Thyroid gland (tissue), 4 donors: ENCODE measurements around the gene C10orf90. TPM values are rescaled to one million over a fixed set of nuclear protein-coding genes. Genes with fewer than 3 reads are reported as not detected.

Source experiments
- DNase-seq, 2 donors: peaks; one replicate each; pipeline ENCODE4 v3.0.0-alpha.2; 2019
- H3K27ac ChIP-seq, 3 donors: fragments of 200-600 bp; sonication (generic); 1 replicate in 2 of 3; 2 replicates in 1 of 3; pipeline ENCODE4 v1.5.1; 2016 to 2019; ENCODE audit warnings: mild to moderate bottlenecking in 1 of 3, moderate library complexity in 1 of 3
- H3K27me3 ChIP-seq: fragments of 200-600 bp; sonication (generic); one replicate; pipeline ENCODE4 v1.5.1; 2019
- H3K36me3 ChIP-seq, 2 donors: fragments of 200-600 bp; sonication (generic); one replicate each; pipeline ENCODE4 v1.5.1; 2016 to 2019
- H3K4me1 ChIP-seq, 2 donors: fragments of 200-600 bp; sonication (generic); one replicate each; pipeline ENCODE4 v1.5.1; 2017 to 2019
- H3K4me3 ChIP-seq, 3 donors: fragments of 200-600 bp; sonication (generic); replicated peaks in 1 of 3; 1 replicate in 2 of 3; 2 replicates in 1 of 3; pipeline ENCODE4 v1.5.1; 2016; ENCODE audit warnings: mild to moderate bottlenecking in 1 of 3
- H3K9me3 ChIP-seq: fragments of 200-600 bp; sonication (generic); one replicate; pipeline ENCODE4 v1.5.1; 2017
- CTCF ChIP-seq, 6 experiments: fragments of 200-600 bp in 3 of 6; fragments of 450-650 bp in 3 of 6; sonication (generic) in 3 of 6; IDR thresholded peaks; one replicate each; pipeline ENCODE4 v1.5.1; 2016 to 2019; ENCODE audit warnings: antibody characterized with exemption in 6 of 6, mild to moderate bottlenecking in 2 of 6, inconsistent platforms in 1 of 6, moderate library complexity in 1 of 6
- POLR2A ChIP-seq, 2 donors: fragments of 450-650 bp; IDR thresholded peaks; one replicate each; pipeline ENCODE4 v1.6.1; 2017; ENCODE audit warnings: antibody characterized with exemption in 2 of 2, mild to moderate bottlenecking in 2 of 2, moderate library complexity in 1 of 2
- WGBS, 2 donors: methylation state at CpG; one replicate each; pipeline ENCODE4 v1.1.5; 2017; 5-methylcytosine and 5-hydroxymethylcytosine counted together
- intact Hi-C: fragments of 100-400 bp; cut with DNase I; formaldehyde crosslinking; loops from one replicate; pipeline ENCODE4 v1.15.1; 2023
- total RNA-seq, 4 donors: library from RNA; depleted of rRNA; stranded (reverse); fragments of >200 nt; gene quantifications; one replicate each; pipeline ENCODE4 v1.2.3, GENCODE V29; 2016

The C10orf90 gene
- total RNA-seq, 4 donors from 2014 or later, result 0.45 to 5.1 (median 2.0) TPM

DNA sequence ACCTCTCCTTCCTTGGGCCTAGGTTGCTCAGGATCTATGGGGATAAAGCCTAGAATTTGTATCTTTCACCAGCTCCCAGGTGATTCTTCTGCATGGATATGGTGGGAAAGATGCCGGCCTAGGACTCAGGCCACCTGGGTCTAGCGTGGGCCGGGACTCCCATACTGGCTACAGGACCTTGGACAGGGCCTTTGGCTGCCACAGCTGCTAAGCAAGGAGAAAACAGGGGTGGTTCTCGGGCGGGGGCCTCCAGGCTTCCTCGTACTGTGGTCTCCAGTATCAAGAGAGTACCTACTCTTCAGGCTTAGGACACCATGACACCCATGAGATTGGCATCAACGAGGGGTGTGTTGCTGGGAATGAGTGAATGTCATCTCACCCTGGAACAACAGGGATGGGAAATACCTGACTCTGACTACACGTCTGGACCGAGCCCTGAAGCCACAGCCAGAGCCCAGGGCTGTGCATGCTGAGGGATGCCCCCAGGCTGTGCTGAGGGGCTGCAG is 161.9 kb downstream of the C10orf90 start:
- H3K9me3 ChIP-seq, result no peaks in the 10 kb centered on the region
- no peak overlapping the region for H3K27ac ChIP-seq
- H3K4me1 ChIP-seq, result no peaks in the 10 kb centered on the region
- H3K36me3 ChIP-seq, result no peaks in the 10 kb centered on the region
- no peak for TF ChIP-seq CTCF (IDR thresholded peaks at IDR 0.05)
- no peak for TF ChIP-seq POLR2A (IDR thresholded peaks at IDR 0.05)
- 59 to 63% methylated on average over 6 to 9 of the region's 9 CpGs for WGBS, 2 donors
- intact Hi-C loops, result no loop called here
- no peak for DNase-seq
- H3K4me3 ChIP-seq, result no peak overlapping the region
- H3K27me3 ChIP-seq, result no peaks in the 10 kb centered on the region

- no peak for DNase-seq
- intact Hi-C loops, result loop anchor here (5.0 kb wide), 1 partner anchor 522 kb away; no protein-coding TSS in a partner anchor
- 92 to 93% methylated on average over 12 to 16 of the region's 16 CpGs for WGBS, 2 donors
- Histone ChIP-seq H3K27ac (no peak overlapping the region), H3K9me3 (no peaks in the 10 kb centered on the region), H3K4me3 (no peak overlapping the region), H3K36me3 (no peaks in the 10 kb centered on the region), H3K4me1 (no peaks in the 10 kb centered on the region), H3K27me3 (no peaks in the 10 kb centered on the region)
- no peak for TF ChIP-seq POLR2A (IDR thresholded peaks at IDR 0.05)
- no peak for TF ChIP-seq CTCF (IDR thresholded peaks at IDR 0.05)
These were observed 165.8 kb downstream of the C10orf90 start for GRCh38 chr10:126504761-126505112.

DNA sequence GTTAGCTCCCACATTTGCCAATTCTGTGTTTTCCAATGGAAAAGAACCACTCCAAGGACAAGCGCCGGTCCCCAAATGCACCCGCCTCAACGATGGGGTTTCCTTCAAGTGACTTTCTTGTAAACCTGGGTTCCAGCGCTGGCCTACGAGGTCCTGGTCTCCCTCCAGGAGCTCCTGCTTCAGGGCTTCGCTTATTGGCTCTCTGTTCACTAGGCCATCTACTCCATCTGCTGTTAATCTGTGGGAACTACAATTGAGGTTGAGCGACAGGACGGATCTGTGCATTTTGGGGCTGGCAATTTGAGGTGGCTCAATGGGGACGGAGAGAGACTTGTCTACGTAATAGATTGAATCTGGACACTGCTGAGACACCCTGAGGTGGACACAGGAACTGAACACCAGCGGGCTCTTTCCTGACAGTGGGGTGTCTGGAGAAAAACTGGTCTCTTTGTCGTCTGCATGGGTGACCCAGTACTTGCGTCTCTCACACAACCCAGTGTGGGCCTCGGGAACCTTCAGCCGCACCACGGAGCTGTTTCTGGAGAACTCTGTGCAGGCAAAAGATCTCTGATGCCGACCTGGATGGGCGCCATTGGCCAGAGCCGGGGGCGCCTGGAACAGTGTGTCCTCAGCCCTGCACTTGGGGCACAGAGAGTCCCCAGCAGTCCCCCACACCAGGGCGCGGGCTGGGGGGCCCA is 166.3 kb downstream of the C10orf90 start:
- no peak overlapping the region for H3K27ac ChIP-seq
- intact Hi-C loops, result loop anchor here (5.0 kb wide), 1 partner anchor 522 kb away; no protein-coding TSS in a partner anchor
- no peaks in the 10 kb centered on the region for H3K4me1 ChIP-seq
- peak; percentile 25 to 26 for DNase-seq
- H3K27me3 ChIP-seq, result no peaks in the 10 kb centered on the region
- 49 to 50% methylated on average over 15 to 21 of the region's 23 CpGs for WGBS, 2 donors
- no peaks in the 10 kb centered on the region for H3K36me3 ChIP-seq
- no peak overlapping the region for H3K4me3 ChIP-seq
- TF ChIP-seq POLR2A (IDR thresholded peaks at IDR 0.05) (no peak), CTCF (IDR thresholded peaks at IDR 0.05) (peak; percentile 51 to 78 (median 70))
- H3K9me3 ChIP-seq, result no peaks in the 10 kb centered on the region

- no peak for DNase-seq
These were observed 167.0 kb downstream of the C10orf90 start for GRCh38 chr10:126503392-126504062.

More at GRCh38 chr10:126503392-126504062, 167.0 kb downstream of the C10orf90 start:
- Histone ChIP-seq H3K4me3 (no peak overlapping the region), H3K36me3 (no peaks in the 10 kb centered on the region), H3K27ac (no peak overlapping the region), H3K27me3 (no peaks in the 10 kb centered on the region), H3K9me3 (no peaks in the 10 kb centered on the region), H3K4me1 (no peaks in the 10 kb centered on the region)
- WGBS, 2 donors, result 87 to 95% methylated on average over 12 of the region's 12 CpGs
- intact Hi-C loops, result loop anchor here (5.0 kb wide), 1 partner anchor 521 kb away; no protein-coding TSS in a partner anchor
- TF ChIP-seq POLR2A (IDR thresholded peaks at IDR 0.05) (no peak), CTCF (IDR thresholded peaks at IDR 0.05) (no peak)
